SU-DHL-6 (cell line): ENCODE data around the gene EDA.
"Not testable (repeated sequence)": the region's sequence is repeated elsewhere in the genome, so short reads cannot be mapped to it uniquely, and the experiment has no call there.

Experiments used
- H2AFZ ChIP-seq: fragments of 200-600 bp; sonication (generic); 2 replicates; pipeline ENCODE4 v1.6.1; 2014; ENCODE audit warnings: low read depth, mild to moderate bottlenecking, moderate library complexity, mixed read lengths, antibody characterized with exemption, low read length; ENCODE audit not compliant: severe bottlenecking
- H3F3A ChIP-seq: fragments of 200-600 bp; shearing (Covaris generic); 2 replicates; pipeline ENCODE4 v1.6.0; 2016; ENCODE audit warnings: antibody characterized with exemption, mild to moderate bottlenecking; ENCODE audit not compliant: insufficient read depth
- H3K27ac ChIP-seq: fragments of 200-600 bp; sonication (generic); 2 replicates; pipeline ENCODE4 v1.5.1; 2016; ENCODE audit warnings: low read depth, mild to moderate bottlenecking, low read length, moderate library complexity, mixed read lengths
- H3K27me3 ChIP-seq: fragments of 200-600 bp; sonication (generic), shearing (Covaris generic); 2 replicates; pipeline ENCODE4 v1.6.0; 2014; ENCODE audit warnings: mild to moderate bottlenecking, low read length
- H3K36me3 ChIP-seq: fragments of 200-600 bp; sonication (generic); 2 replicates; pipeline ENCODE4 v1.6.1; 2014; ENCODE audit warnings: mild to moderate bottlenecking, low read length, mixed read lengths
- H3K4me2 ChIP-seq: fragments of 300-600, 200-600 bp; shearing (Covaris generic), sonication (generic); 2 replicates; pipeline ENCODE4 v1.6.0; 2014; ENCODE audit warnings: low read length, low read depth, mild to moderate bottlenecking; ENCODE audit not compliant: poor library complexity, severe bottlenecking
- H3K4me3 ChIP-seq: fragments of 200-600 bp; sonication (generic); 2 replicates; pipeline ENCODE4 v1.5.1; 2014; ENCODE audit warnings: antibody characterized with exemption, low read length, mild to moderate bottlenecking, mixed read lengths; ENCODE audit not compliant: insufficient read depth, poor library complexity, severe bottlenecking
- H3K79me2 ChIP-seq: fragments of 200-600 bp; sonication (generic); 2 replicates; pipeline ENCODE4 v1.6.1; 2014; ENCODE audit warnings: mild to moderate bottlenecking, low read length, moderate library complexity; ENCODE audit not compliant: insufficient read depth
- H3K9ac ChIP-seq: fragments of 200-600 bp; sonication (generic); 2 replicates; pipeline ENCODE4 v1.7.0; 2014; ENCODE audit warnings: mild to moderate bottlenecking, low read length
- H3K9me2 ChIP-seq: fragments of 200-600 bp; sonication (generic); replicated peaks from 2 replicates; pipeline ENCODE4 v1.6.1; 2014; ENCODE audit warnings: low read length; ENCODE audit not compliant: insufficient read depth
- H3K9me3 ChIP-seq: fragments of 200-600 bp; sonication (generic); 2 replicates; pipeline ENCODE4 v1.6.1; 2014; ENCODE audit warnings: low read length, mixed read lengths; ENCODE audit not compliant: insufficient read depth
- H4K20me1 ChIP-seq: fragments of 200-600 bp; sonication (generic); 2 replicates; pipeline ENCODE4 v1.6.1; 2014; ENCODE audit warnings: low read depth, mild to moderate bottlenecking, antibody characterized with exemption, low read length, moderate library complexity, mixed read lengths
- EZH2phosphoT487 ChIP-seq: fragments of 200-600 bp; sonication (generic), shearing (Covaris generic); conservative IDR thresholded peaks from 2 replicates; pipeline ENCODE4 v1.6.1; 2018; ENCODE audit warnings: mild to moderate bottlenecking, antibody characterized with exemption, low read length, moderate library complexity, mixed read lengths
- TF ChIP-seq, protein P1 (sequence below): fragments of 200-600 bp; sonication (generic); IDR thresholded peaks from one replicate; pipeline ENCODE4 v1.5.1; 2017; ENCODE audit warnings: antibody characterized with exemption, mild to moderate bottlenecking, low read length, moderate library complexity; ENCODE audit not compliant: insufficient read depth, poor library complexity, severe bottlenecking

EDA gene

GRCh38 chrX:69995362-69996112 is 379.6 kb downstream of the EDA start:
- no peaks in the 10 kb centered on the region for H3K79me2 ChIP-seq
- no peak overlapping the region for H2AFZ ChIP-seq
- no peaks in the 10 kb centered on the region for H3F3A ChIP-seq
- no peak overlapping the region for H3K27ac ChIP-seq
- no peaks in the 10 kb centered on the region for H3K36me3 ChIP-seq
- no peaks in the 10 kb centered on the region for H4K20me1 ChIP-seq
- H3K27me3 ChIP-seq, result no peaks in the 10 kb centered on the region
- no peak overlapping the region for H3K9ac ChIP-seq
- no peak overlapping the region for H3K4me3 ChIP-seq
- no peaks in the 10 kb centered on the region for H3K9me3 ChIP-seq
- no peak for TF ChIP-seq EZH2phosphoT487
- TF ChIP-seq, protein P1, sequence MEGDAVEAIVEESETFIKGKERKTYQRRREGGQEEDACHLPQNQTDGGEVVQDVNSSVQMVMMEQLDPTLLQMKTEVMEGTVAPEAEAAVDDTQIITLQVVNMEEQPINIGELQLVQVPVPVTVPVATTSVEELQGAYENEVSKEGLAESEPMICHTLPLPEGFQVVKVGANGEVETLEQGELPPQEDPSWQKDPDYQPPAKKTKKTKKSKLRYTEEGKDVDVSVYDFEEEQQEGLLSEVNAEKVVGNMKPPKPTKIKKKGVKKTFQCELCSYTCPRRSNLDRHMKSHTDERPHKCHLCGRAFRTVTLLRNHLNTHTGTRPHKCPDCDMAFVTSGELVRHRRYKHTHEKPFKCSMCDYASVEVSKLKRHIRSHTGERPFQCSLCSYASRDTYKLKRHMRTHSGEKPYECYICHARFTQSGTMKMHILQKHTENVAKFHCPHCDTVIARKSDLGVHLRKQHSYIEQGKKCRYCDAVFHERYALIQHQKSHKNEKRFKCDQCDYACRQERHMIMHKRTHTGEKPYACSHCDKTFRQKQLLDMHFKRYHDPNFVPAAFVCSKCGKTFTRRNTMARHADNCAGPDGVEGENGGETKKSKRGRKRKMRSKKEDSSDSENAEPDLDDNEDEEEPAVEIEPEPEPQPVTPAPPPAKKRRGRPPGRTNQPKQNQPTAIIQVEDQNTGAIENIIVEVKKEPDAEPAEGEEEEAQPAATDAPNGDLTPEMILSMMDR, result no peak
- H3K4me2 ChIP-seq, result no peak overlapping the region
- H3K9me2 ChIP-seq, result no peaks in the 10 kb centered on the region

DNA sequence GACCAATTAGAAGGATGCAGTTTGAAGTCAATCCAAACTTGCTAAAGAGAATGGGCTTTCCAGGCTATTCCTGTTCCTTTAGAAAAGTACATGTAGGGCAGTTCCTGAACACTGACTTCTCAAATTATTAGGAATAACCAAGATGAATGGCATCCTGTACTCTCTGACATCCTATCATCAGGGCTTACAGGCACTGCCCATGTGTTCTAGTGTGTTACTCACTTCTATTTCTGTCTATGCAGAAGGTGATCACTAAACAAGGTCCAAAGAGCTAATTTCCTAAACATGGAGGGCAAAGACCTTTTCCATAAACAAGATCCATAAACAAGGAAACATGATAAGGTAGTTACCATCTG is 380.2 kb downstream of the EDA start:
- no peaks in the 10 kb centered on the region for H3K9me2 ChIP-seq
- H3K27ac ChIP-seq, result no peak overlapping the region
- no peaks in the 10 kb centered on the region for H3F3A ChIP-seq
- H3K4me3 ChIP-seq, result no peak overlapping the region
- no peaks in the 10 kb centered on the region for H3K79me2 ChIP-seq
- H3K9ac ChIP-seq, result no peak overlapping the region
- no peak overlapping the region for H3K4me2 ChIP-seq
- no peaks in the 10 kb centered on the region for H3K27me3 ChIP-seq
- H3K36me3 ChIP-seq, result no peaks in the 10 kb centered on the region
- H2AFZ ChIP-seq, result no peak overlapping the region
- TF ChIP-seq, protein P1, result no peak
- no peak for TF ChIP-seq EZH2phosphoT487
- H3K9me3 ChIP-seq, result no peaks in the 10 kb centered on the region
- no peaks in the 10 kb centered on the region for H4K20me1 ChIP-seq

- not testable (repeated sequence) for H3K27me3 ChIP-seq, H3K9me2 ChIP-seq, H3K9me3 ChIP-seq, H3K79me2 ChIP-seq, H3K4me3 ChIP-seq, H3K27ac ChIP-seq, H3K4me2 ChIP-seq, H4K20me1 ChIP-seq, H2AFZ ChIP-seq, H3K9ac ChIP-seq, H3F3A ChIP-seq, H3K36me3 ChIP-seq
Measured at GRCh38 chrX:69998299-69998698, 382.4 kb downstream of the EDA start.

DNA sequence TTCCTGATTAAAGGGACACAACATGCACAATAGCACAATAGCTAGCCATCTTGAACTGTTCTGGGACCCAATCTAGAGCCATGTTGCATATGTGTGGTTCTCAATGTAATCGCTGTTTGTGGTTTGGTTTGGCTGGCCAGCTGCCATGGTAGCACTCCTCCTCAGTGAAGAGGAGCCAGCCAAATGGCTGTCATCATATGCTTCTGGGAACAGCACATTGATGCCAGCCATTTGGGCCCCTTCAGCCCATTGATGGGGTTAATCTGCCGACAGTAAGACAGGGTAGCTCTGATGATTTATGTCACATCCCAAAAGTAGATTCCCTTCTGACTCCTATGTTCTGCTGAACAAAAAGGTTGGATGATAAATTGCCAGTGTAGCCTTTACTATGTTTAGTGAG is 385.4 kb downstream of the EDA start:
- H3K4me2 ChIP-seq, result no peak overlapping the region
- TF ChIP-seq, protein P1, result no peak
- no peak for TF ChIP-seq EZH2phosphoT487
- H4K20me1 ChIP-seq, result no peaks in the 10 kb centered on the region
- H3K27ac ChIP-seq, result no peak overlapping the region
- H3K36me3 ChIP-seq, result no peaks in the 10 kb centered on the region
- no peaks in the 10 kb centered on the region for H3K27me3 ChIP-seq
- H2AFZ ChIP-seq, result no peak overlapping the region
- H3K4me3 ChIP-seq, result no peak overlapping the region
- H3K9ac ChIP-seq, result no peak overlapping the region
- H3K9me2 ChIP-seq, result no peaks in the 10 kb centered on the region
- H3K79me2 ChIP-seq, result no peaks in the 10 kb centered on the region
- no peaks in the 10 kb centered on the region for H3K9me3 ChIP-seq
- no peaks in the 10 kb centered on the region for H3F3A ChIP-seq
